ENCODE data around the gene ANKRD28.

DNA sequence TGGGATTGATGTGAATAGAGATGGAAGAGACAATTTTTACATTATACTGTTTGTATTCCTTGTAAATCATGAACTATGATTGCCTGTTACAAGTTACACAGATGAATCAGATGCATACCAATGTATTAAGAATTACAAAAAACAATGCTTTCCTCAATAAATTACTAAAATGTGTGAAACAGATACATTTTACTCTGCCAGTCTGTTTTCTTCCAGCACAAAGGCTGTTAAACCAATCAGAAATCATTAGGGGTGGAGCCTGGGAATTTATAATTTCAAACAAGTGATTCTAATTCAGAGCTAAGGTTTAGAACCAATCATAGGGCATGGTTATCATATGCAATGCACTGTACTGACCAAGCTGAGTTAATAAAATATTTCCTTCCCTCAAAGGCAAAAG, 21.8 kb upstream of the ANKRD28 start:
- TF ChIP-seq, protein P1, sequence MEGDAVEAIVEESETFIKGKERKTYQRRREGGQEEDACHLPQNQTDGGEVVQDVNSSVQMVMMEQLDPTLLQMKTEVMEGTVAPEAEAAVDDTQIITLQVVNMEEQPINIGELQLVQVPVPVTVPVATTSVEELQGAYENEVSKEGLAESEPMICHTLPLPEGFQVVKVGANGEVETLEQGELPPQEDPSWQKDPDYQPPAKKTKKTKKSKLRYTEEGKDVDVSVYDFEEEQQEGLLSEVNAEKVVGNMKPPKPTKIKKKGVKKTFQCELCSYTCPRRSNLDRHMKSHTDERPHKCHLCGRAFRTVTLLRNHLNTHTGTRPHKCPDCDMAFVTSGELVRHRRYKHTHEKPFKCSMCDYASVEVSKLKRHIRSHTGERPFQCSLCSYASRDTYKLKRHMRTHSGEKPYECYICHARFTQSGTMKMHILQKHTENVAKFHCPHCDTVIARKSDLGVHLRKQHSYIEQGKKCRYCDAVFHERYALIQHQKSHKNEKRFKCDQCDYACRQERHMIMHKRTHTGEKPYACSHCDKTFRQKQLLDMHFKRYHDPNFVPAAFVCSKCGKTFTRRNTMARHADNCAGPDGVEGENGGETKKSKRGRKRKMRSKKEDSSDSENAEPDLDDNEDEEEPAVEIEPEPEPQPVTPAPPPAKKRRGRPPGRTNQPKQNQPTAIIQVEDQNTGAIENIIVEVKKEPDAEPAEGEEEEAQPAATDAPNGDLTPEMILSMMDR (conservative IDR thresholded peaks at IDR 0.05; ENCODE audit: low read depth, low read length): no peak
- no peak for TF ChIP-seq EZH2 (IDR thresholded peaks at IDR 0.05; ENCODE audit: low read length, unreplicated experiment)
- no peak for TF ChIP-seq EZH2phosphoT487 (IDR thresholded peaks at IDR 0.05; ENCODE audit: borderline replicate concordance, low read length)

All from PC-3 (cell line).